ENCODE data around the gene PIGR. TPM values are rescaled to one million over a fixed set of nuclear protein-coding genes. Genes with fewer than 3 reads are reported as not detected.

Gene PIGR
- total and polyA plus RNA-seq, 7 donors, result 0.06 to 0.64 (median 0.48) TPM

GRCh38 chr1:206963740-206964139 is 17.5 kb upstream of the PIGR start:
- no peaks in the 10 kb centered on the region for H3K36me3 ChIP-seq (ENCODE audit: insufficient read depth in 1 of 2, low read depth in 1 of 2)
- 75 to 82% (median 81%) methylated on average over 1 of the region's 1 CpG for WGBS, 3 donors

GRCh38 chr1:206963119-206963712 is 16.9 kb upstream of the PIGR start:
- Histone ChIP-seq H3K27me3 (ENCODE audit: insufficient read depth in 3 of 3, low read length in 2 of 3) (no peaks in the 10 kb centered on the region), H3K4me3 (no peak overlapping the region), H3K9me3 (no peaks in the 10 kb centered on the region), H3K4me1 (no peaks in the 10 kb centered on the region), H3K27ac (no peak overlapping the region), H3K36me3 (ENCODE audit: insufficient read depth in 1 of 2, low read depth in 1 of 2) (no peaks in the 10 kb centered on the region)
- no peak for TF ChIP-seq CTCF (IDR thresholded peaks at IDR 0.05)
- WGBS, 3 donors, result 79 to 82% (median 82%) methylated on average over 5 of the region's 5 CpGs
- ATAC-seq (no peak), DNase-seq (no peak)
- intact Hi-C loops (cut with DNase I), result no loop called here

More at GRCh38 chr1:206963740-206964139, 17.5 kb upstream of the PIGR start:
- no peak for TF ChIP-seq CTCF (IDR thresholded peaks at IDR 0.05)
- DNase-seq, result no peak
- Histone ChIP-seq H3K4me3 (no peak overlapping the region), H3K4me1 (no peaks in the 10 kb centered on the region), H3K27me3 (ENCODE audit: insufficient read depth in 3 of 3, low read length in 2 of 3) (no peaks in the 10 kb centered on the region), H3K9me3 (no peaks in the 10 kb centered on the region), H3K27ac (no peak overlapping the region)
- intact Hi-C loops (cut with DNase I), result no loop called here
- no peak for ATAC-seq

GRCh38 chr1:206962272-206962671 is 16.0 kb upstream of the PIGR start:
- TF ChIP-seq CTCF (IDR thresholded peaks at IDR 0.05), result no peak
- H3K9me3 ChIP-seq, result no peaks in the 10 kb centered on the region
- no peak overlapping the region for H3K4me3 ChIP-seq
- H3K36me3 ChIP-seq (ENCODE audit: insufficient read depth in 1 of 2, low read depth in 1 of 2), result no peaks in the 10 kb centered on the region
- no peak for ATAC-seq
- H3K27me3 ChIP-seq (ENCODE audit: insufficient read depth in 3 of 3, low read length in 2 of 3), result no peaks in the 10 kb centered on the region
- no peaks in the 10 kb centered on the region for H3K4me1 ChIP-seq
- DNase-seq, result no peak
- H3K27ac ChIP-seq, result no peak overlapping the region
- WGBS, 3 donors, result 90 to 92% (median 91%) methylated on average over 7 of the region's 7 CpGs
- intact Hi-C loops (cut with DNase I), result no loop called here

- H3K4me3 ChIP-seq, result no peak overlapping the region
- 63 to 92% (median 75%) methylated on average over 3 of the region's 3 CpGs for WGBS, 3 donors
Measured at GRCh38 chr1:206961668-206962067, 15.4 kb upstream of the PIGR start.

More at GRCh38 chr1:206961668-206962067, 15.4 kb upstream of the PIGR start:
- no peak for DNase-seq
- Histone ChIP-seq H3K27ac (no peak overlapping the region), H3K36me3 (ENCODE audit: insufficient read depth in 1 of 2, low read depth in 1 of 2) (no peaks in the 10 kb centered on the region), H3K27me3 (ENCODE audit: insufficient read depth in 3 of 3, low read length in 2 of 3) (no peaks in the 10 kb centered on the region), H3K4me1 (no peaks in the 10 kb centered on the region), H3K9me3 (no peaks in the 10 kb centered on the region)
- no peak for ATAC-seq
- no peak for TF ChIP-seq CTCF (IDR thresholded peaks at IDR 0.05)
- intact Hi-C loops (cut with DNase I), result no loop called here
